Upper lobe of left lung (tissue), 4 donors: Measurements from ENCODE around the gene GLCE.

Experiments used
- CTCF ChIP-seq, 6 experiments: fragments of 450-650 bp in 4 of 6; fragments of 200-600 bp in 2 of 6; sonication (generic) in 2 of 6; IDR thresholded peaks; one replicate each; pipeline ENCODE4 v1.5.1; 2016 to 2019; ENCODE audit warnings: antibody characterized with exemption in 6 of 6
- POLR2A ChIP-seq, 4 donors: fragments of 450-650 bp; IDR thresholded peaks; one replicate each; pipeline ENCODE4 v1.5.1; 2016 to 2017; ENCODE audit warnings: antibody characterized with exemption in 4 of 4, mild to moderate bottlenecking in 2 of 4

GRCh38 chr15:69215314-69216035, 55.0 kb downstream of the GLCE start:
- no peak for TF ChIP-seq CTCF (IDR thresholded peaks at IDR 0.05)
- no peak for TF ChIP-seq POLR2A (IDR thresholded peaks at IDR 0.05)
